Stimulated activated CD4-positive, alpha-beta T cell treated with anti-CD3 and anti-CD28 coated beads, Interleukin-4, amount 100 ng/mL, for 4 hours (primary cell): ENCODE results near the gene CHD3.
A peak's percentile ranks its signal among the peaks of the same experiment; 100 is the strongest.
"Not testable (repeated sequence)": the region's sequence is repeated elsewhere in the genome, so short reads cannot be mapped to it uniquely, and the experiment has no call there.

Experiments
- DNase-seq, 2 experiments: peaks; one replicate each; pipeline ENCODE4 v3.0.0-alpha.2; 2020

The CHD3 gene

GRCh38 chr17:7940034-7940433 lies 51.4 kb downstream of the CHD3 start:
- no peak for DNase-seq

- DNase-seq: no peak
Measured at GRCh38 chr17:7940743-7941142, 52.2 kb downstream of the CHD3 start.

- DNase-seq: no peak
Measured at GRCh38 chr17:7943291-7943690, 54.7 kb downstream of the CHD3 start.

GRCh38 chr17:7944326-7944725 lies 55.7 kb downstream of the CHD3 start:
- no peak for DNase-seq

- DNase-seq: no peak
Measured at GRCh38 chr17:7945651-7946050, 57.1 kb downstream of the CHD3 start.

GRCh38 chr17:7946441-7946840 lies 57.9 kb downstream of the CHD3 start:
- DNase-seq: no peak

GRCh38 chr17:7947651-7948050 lies 59.1 kb downstream of the CHD3 start:
- DNase-seq: no peak

- no peak for DNase-seq
Measured at GRCh38 chr17:7950578-7950977, 62.0 kb downstream of the CHD3 start.

- DNase-seq: peak; percentile 33 to 45
Measured at GRCh38 chr17:7951143-7951792, 62.7 kb downstream of the CHD3 start.

- DNase-seq: not testable (repeated sequence)
Measured at GRCh38 chr17:7953266-7953665, 64.7 kb downstream of the CHD3 start.

- no peak for DNase-seq
Measured at GRCh38 chr17:7955414-7956227, 67.0 kb downstream of the CHD3 start.

- DNase-seq: no peak
Measured at GRCh38 chr17:7956228-7956965, 67.8 kb downstream of the CHD3 start.

GRCh38 chr17:7959503-7960253 lies 71.1 kb downstream of the CHD3 start:
- no peak for DNase-seq

- no peak for DNase-seq
Measured at GRCh38 chr17:7961421-7961820, 72.8 kb downstream of the CHD3 start.
